Fibroblast of peridontal ligament (primary cell): ENCODE measurements around the gene UEVLD.

Experiments used
- DNase-seq: peaks from one replicate; pipeline ENCODE4 v3.0.0-alpha.2; 2010; ENCODE audit errors: extremely low read depth

UEVLD gene

DNA sequence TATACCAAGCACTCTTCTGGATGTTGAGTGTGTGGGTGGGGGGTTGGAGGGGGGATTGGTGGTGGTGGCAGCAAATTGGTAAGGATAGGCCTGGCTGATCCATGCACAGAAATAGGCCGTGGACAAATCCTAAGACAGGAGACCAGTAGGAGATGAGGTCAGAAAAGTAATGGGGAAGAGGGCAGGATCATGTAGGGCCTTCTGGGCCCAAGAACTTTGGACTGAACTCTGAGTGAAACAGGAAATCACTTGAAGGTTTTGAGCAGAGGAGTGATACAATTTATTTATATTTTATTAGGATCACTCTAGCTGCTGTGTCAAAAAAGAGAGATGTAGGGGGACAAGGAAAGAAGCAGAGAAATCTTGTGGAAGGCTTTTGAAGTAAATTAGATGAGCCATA, 90.5 kb downstream of the UEVLD start:
- DNase-seq: no peak

DNA sequence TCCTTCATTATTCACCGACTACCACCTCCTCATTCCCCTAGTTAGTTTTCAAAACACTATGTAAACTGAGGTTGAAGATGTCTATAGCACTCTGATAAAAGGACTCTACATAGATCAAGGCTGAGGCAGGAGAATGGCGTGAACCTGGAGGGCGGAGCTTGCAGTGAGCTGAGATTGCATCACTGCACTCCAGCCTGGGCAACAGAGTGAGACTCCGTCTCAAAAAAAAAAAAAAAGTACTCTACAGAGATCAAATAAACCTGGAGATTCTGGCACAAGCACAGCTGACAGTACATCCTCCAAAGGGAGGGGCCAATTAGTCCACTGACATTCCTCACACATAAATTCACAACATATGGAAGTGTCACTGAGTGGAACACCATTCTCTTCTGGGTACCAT, 92.8 kb downstream of the UEVLD start:
- DNase-seq: no peak

DNA sequence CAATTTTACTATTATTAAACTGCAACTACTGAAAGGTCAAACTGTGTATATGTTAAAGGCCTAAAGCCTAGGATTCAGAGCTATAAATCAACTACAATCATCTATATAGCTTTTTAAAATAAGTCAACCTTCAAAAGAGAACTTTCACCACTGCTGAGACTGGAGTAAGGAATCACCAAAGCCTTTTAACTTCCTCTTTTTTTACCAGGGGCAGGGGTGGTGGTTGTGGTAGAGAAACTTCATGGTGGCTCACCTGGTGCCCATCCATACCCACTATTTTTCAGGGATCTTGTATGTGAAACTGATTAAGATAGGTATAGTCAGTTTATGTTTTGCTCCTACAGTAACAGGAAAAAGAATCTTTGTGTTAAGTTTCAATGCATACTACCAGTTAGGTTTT, 93.3 kb downstream of the UEVLD start:
- no peak for DNase-seq

DNA sequence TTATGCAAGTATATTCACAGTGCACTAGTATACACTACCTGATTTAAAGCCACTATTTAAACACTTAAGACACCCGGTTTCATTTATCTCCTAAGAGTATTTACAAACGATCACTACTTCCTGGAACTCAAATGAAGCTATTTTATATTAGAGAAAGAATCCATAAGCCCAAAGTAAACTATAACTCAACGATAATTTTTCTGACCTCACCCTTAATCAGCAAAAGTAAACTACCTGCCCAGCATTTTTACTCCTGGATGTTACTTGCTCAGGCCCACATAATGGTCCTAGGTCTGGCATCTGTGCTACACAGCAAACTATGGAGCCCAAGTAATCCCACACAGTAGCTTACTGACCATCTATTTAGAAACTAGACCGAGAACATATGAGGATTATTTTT, 95.2 kb downstream of the UEVLD start:
- DNase-seq: no peak

DNA sequence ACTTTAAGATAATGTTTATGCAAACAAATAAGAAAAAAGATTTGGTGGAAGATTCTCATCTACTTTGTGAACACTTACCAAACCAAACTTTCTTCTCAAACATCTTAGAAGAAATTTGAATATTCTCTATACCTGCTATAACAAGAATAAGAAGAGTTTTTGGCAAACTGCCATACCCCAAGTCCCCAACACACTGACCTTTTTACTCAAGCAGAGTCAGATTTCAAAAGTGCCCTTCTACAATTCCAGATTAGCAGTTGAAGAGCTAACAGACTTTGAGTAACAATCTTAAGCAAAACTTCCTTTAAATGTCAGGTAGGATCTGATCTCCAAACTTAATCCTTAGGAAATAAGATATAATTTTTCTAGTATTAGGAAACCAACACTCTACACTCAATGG, 95.6 kb downstream of the UEVLD start:
- peak; percentile 5 for DNase-seq

DNA sequence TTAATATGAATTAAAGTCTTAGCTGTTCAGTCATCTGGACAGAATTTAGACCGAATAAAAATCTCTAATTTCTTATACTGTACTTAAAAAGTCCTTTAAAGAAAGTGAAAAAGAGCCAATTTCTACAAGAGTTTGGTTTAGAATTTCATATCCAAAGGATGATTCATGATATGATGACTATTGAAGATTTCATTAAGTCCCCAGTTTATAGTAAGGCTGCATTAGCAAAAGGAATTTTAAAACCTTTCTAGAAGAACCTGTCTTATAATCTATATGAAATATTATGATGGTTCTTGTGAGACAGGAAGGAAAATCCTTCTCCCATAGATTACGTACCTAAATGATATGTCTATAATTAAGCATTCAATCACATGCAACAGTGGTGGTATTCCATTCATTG, 96.6 kb downstream of the UEVLD start:
- peak; percentile 24 for DNase-seq

DNA sequence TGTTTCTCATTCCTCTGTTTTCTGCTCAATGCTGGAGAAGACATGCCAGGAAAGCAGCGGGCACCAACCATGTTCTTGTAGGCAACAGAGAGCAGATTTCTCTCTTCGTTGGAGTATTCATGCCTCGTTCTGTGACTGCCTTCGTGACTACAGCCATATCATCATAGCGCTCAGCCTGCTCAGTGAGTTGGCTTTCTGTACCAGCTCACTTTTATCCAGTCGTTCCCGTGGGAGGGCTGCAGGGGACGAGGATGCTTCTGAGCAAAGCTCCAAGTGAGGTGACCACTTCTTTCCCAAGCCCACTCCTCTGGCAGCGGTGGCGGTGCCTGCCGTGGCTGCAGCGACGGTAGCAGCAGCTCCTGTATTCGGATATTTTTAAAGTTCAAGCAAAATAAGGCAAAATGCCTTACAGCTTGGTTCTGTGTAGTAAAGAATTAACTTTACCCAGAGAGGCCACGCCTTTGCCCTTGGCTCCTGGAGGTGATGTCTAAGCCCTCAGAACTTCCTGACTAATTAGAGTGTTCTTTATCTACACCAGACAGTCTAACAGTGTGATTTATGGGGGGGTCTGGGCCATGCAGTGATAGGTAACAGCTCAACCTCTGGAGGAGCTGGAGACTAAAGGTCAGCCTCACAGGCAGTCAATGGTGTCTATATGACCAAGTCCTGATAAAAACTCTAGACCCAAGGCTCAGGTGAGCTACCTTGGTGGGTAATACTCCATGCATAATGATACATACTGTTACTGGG, 97.6 kb downstream of the UEVLD start:
- no peak for DNase-seq

DNA sequence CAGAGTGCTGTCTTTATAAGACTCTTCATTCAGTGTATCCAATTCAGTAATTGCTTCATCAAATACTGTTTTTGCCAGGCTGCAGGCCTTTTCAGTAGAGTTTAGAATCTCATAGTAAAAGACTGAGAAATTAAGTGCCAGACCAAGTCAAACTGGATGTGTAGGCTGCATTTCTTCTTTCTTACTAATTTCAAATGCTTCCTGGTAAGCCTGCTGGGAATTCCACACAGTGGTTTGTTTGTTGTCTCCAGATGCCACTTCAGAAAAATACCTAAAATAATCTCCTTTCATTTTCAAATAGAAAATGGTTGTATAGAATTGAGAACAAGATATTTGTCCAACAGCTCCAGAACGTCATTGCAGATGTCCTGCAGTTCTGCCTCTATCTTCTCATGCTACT, 98.2 kb downstream of the UEVLD start:
- peak; percentile 29 for DNase-seq

DNA sequence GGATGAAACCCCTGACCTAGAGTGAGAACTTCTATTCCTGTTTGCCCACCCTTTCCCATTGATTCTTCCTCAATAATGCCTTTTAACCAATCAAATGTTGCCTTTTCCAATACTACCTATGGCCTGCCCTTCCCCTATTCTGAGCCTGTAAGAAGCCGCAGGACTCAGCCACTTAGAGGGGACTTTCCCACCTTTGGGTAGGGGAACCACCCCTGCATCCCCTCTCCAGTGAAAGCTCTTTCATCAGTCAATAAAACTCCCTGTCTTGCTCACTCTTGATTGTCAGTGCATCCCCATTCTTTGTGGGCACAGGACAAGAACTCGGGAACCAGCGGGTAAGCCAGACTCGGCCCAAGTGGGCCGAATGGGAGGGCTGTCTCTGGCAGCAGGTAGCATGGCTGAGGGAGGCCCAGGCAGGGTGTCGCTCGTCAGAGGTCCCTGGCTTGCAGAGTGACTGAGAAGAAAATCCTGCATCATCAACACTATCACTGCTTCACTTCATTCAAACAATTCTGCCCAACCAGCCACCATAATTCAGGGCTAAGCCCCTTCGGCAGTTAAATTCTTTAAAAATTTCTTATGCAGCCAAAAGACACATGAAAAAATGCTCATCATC, 102.5 kb downstream of the UEVLD start:
- DNase-seq: no peak
